OCI-LY3 (cell line): Measurements from ENCODE around the gene SKIDA1.

Source experiments
- H2AFZ ChIP-seq: fragments of 200-600, 300-600 bp; shearing (Covaris generic); 2 replicates; pipeline ENCODE4 v1.6.0; 2014; ENCODE audit warnings: antibody characterized with exemption, low read depth, low read length
- H3K27ac ChIP-seq: fragments of 200-600, 300-600 bp; sonication (generic); 2 replicates; pipeline ENCODE4 v1.5.1; 2014; ENCODE audit warnings: mild to moderate bottlenecking, low read length, moderate library complexity, mixed read lengths
- H3K27me3 ChIP-seq: fragments of 200-600, 300-600 bp; sonication (generic); 2 replicates; pipeline ENCODE4 v1.6.1; 2014; ENCODE audit warnings: low read depth, low read length, mixed read lengths
- H3K36me3 ChIP-seq: fragments of 200-600, 300-600 bp; sonication (generic); replicated peaks from 2 replicates; pipeline ENCODE3; 2014; ENCODE audit warnings: low read depth, low read length, mixed read lengths
- H3K4me1 ChIP-seq: fragments of 300-600, 200-600 bp; sonication (generic); 2 replicates; pipeline ENCODE4 v1.6.1; 2014; ENCODE audit warnings: low read length, mixed read lengths
- H3K4me2 ChIP-seq: fragments of 200-600, 300-600 bp; sonication (generic); 2 replicates; pipeline ENCODE4 v1.6.1; 2014; ENCODE audit warnings: low read length, mixed read lengths
- H3K4me3 ChIP-seq: fragments of 300-600, 200-600 bp; sonication (generic); 2 replicates; pipeline ENCODE4 v1.5.1; 2014; ENCODE audit warnings: antibody characterized with exemption, mild to moderate bottlenecking, low read length, moderate library complexity
- H3K79me2 ChIP-seq: fragments of 300-600, 200-600 bp; shearing (Covaris generic); 2 replicates; pipeline ENCODE4 v1.6.1; 2014; ENCODE audit warnings: mild to moderate bottlenecking, low read length, mixed read lengths
- H3K9ac ChIP-seq: fragments of 300-600, 200-600 bp; shearing (Covaris generic); 2 replicates; pipeline ENCODE4 v1.6.0; 2014; ENCODE audit warnings: mild to moderate bottlenecking, low read length, moderate library complexity
- H3K9me3 ChIP-seq: fragments of 200-600, 300-600 bp; shearing (Covaris generic); 2 replicates; pipeline ENCODE4 v1.6.1; 2014; ENCODE audit warnings: low read length, mixed read lengths; ENCODE audit not compliant: insufficient read depth
- H4K20me1 ChIP-seq: fragments of 200-600, 300-600 bp; sonication (generic); 2 replicates; pipeline ENCODE4 v1.6.1; 2016; ENCODE audit warnings: low read length, mixed read lengths; ENCODE audit not compliant: insufficient read depth
- EZH2phosphoT487 ChIP-seq: fragments of 200-600 bp; shearing (Covaris generic); IDR thresholded peaks from 2 replicates; pipeline ENCODE4 v1.6.1; 2018; ENCODE audit warnings: antibody characterized with exemption, mixed run types, low read depth
- TF ChIP-seq, protein P1 (sequence below): fragments of 200-600, 300-600 bp; sonication (generic); IDR thresholded peaks from 2 replicates; pipeline ENCODE4 v1.5.1; 2014; ENCODE audit warnings: antibody characterized with exemption, low read length, low read depth

Gene SKIDA1

DNA sequence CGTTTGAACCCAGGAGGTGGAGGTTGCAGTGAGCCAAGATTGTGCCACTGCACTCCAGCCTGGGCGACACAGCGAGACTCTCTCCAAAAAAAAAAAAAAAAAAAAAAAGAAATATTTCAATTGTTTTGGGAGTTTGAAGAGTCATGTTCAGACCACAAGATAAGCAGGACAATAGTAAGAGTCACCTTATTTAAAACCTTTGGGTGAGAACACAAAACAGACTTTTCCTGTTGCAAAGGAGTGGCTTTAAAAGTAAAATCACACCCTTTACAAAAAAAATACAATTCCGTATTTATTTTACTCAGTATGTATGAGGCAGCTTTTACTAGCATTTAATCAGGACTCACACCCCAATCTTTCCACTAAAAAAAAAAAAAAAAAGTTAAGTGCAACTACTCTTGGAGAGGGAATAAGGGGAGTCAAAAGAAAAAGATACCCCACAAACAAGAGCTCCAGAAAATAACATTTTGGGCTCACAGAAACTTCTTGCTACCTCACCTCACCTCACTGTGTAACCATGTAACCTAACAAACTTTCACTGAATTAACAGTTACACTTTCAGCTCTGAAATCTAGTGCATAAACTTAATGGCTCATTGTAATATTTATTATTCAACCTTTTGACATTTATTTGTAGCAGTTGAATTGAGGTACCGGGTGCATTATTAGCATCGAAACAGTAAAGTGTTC, 11.2 kb downstream of the SKIDA1 start:
- H3K27ac ChIP-seq = no peak overlapping the region
- H3K36me3 ChIP-seq = no peaks in the 10 kb centered on the region
- H3K27me3 ChIP-seq = peaks cover 32% of the 10 kb centered on the region
- H3K9me3 ChIP-seq = no peaks in the 10 kb centered on the region
- H3K4me3 ChIP-seq = no peak overlapping the region
- H3K79me2 ChIP-seq = no peaks in the 10 kb centered on the region
- H3K4me1 ChIP-seq = peaks cover 15% of the 10 kb centered on the region
- TF ChIP-seq, protein P1, sequence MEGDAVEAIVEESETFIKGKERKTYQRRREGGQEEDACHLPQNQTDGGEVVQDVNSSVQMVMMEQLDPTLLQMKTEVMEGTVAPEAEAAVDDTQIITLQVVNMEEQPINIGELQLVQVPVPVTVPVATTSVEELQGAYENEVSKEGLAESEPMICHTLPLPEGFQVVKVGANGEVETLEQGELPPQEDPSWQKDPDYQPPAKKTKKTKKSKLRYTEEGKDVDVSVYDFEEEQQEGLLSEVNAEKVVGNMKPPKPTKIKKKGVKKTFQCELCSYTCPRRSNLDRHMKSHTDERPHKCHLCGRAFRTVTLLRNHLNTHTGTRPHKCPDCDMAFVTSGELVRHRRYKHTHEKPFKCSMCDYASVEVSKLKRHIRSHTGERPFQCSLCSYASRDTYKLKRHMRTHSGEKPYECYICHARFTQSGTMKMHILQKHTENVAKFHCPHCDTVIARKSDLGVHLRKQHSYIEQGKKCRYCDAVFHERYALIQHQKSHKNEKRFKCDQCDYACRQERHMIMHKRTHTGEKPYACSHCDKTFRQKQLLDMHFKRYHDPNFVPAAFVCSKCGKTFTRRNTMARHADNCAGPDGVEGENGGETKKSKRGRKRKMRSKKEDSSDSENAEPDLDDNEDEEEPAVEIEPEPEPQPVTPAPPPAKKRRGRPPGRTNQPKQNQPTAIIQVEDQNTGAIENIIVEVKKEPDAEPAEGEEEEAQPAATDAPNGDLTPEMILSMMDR = no peak
- TF ChIP-seq EZH2phosphoT487 = no peak
- H2AFZ ChIP-seq = no peak overlapping the region
- H3K9ac ChIP-seq = no peak overlapping the region
- no peak overlapping the region for H3K4me2 ChIP-seq
- H4K20me1 ChIP-seq = no peaks in the 10 kb centered on the region

DNA sequence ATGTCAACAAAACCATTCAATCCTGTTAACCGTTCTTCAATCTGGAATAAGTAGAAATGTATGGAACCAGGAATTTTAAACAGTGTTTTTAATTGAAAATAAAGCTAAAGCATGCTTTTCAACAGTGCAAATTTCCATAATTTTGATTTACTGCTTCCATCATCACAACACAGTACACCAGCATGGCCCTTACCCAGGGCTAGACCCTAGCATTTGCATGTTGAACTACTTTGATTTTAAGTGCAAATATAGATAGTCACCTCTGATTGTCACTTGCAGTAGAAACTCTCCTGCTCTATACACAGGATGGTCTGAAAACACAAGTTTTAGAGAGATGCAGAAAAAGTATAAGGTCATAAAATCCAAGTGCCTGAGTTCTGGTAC, 12.1 kb downstream of the SKIDA1 start:
- Histone ChIP-seq H3K36me3 (no peaks in the 10 kb centered on the region), H4K20me1 (no peaks in the 10 kb centered on the region), H3K9me3 (no peaks in the 10 kb centered on the region), H3K79me2 (no peaks in the 10 kb centered on the region), H3K4me3 (no peak overlapping the region), H3K27ac (no peak overlapping the region), H3K27me3 (peaks cover 24% of the 10 kb centered on the region), H3K4me1 (peaks cover 6% of the 10 kb centered on the region; the same call in 1 of the 2 replicates), H2AFZ (no peak overlapping the region), H3K4me2 (no peak overlapping the region), H3K9ac (no peak overlapping the region)
- TF ChIP-seq, protein P1 = no peak
- TF ChIP-seq EZH2phosphoT487 = no peak

DNA sequence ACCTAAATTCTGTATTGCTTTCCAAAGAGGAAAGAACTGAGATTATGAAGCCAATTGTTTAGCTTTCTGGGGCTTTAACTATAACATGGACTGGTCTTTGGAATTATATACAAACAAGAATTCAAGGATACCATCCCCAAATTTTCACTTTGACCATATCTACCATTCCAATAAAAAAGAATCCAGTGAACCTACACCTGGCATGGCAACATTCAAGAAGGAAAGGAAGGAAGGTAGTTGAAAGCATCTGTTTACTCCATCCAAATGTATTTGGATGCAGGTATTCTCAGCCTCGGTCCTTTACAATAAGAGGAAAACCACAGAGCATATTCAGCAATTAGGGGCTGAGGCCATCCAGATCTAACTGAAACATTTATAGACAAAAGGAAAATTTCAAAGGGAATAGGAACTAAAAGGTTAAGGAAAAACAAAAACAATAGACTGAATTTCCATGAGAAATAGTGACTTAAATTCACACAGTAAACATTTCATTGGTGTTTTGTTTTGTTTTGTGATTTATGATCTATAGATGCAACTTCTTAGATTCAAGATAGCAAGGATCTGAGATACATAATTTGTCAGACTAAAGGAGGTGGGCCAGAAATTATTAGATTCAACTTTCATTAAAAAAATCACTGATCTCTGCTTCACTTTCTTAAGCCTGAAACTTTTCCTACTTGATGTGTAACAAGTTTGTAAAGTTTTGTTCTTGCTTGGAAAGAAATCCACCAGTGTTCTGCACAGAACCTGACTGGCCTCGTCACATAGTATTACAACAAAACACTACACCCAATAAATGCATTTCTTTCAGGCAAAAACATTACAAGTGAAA, 12.7 kb downstream of the SKIDA1 start:
- H2AFZ ChIP-seq = no peak overlapping the region
- no peak overlapping the region for H3K27ac ChIP-seq
- H3K27me3 ChIP-seq = peaks cover 24% of the 10 kb centered on the region
- no peaks in the 10 kb centered on the region for H3K36me3 ChIP-seq
- H3K79me2 ChIP-seq = no peaks in the 10 kb centered on the region
- no peak overlapping the region for H3K9ac ChIP-seq
- peaks cover under 1% of the 10 kb centered on the region; the same call in 1 of the 2 replicates for H3K4me1 ChIP-seq
- H3K9me3 ChIP-seq = no peaks in the 10 kb centered on the region
- no peak overlapping the region for H3K4me2 ChIP-seq
- no peak overlapping the region for H3K4me3 ChIP-seq
- H4K20me1 ChIP-seq = no peaks in the 10 kb centered on the region
- TF ChIP-seq, protein P1 = no peak
- TF ChIP-seq EZH2phosphoT487 = no peak

DNA sequence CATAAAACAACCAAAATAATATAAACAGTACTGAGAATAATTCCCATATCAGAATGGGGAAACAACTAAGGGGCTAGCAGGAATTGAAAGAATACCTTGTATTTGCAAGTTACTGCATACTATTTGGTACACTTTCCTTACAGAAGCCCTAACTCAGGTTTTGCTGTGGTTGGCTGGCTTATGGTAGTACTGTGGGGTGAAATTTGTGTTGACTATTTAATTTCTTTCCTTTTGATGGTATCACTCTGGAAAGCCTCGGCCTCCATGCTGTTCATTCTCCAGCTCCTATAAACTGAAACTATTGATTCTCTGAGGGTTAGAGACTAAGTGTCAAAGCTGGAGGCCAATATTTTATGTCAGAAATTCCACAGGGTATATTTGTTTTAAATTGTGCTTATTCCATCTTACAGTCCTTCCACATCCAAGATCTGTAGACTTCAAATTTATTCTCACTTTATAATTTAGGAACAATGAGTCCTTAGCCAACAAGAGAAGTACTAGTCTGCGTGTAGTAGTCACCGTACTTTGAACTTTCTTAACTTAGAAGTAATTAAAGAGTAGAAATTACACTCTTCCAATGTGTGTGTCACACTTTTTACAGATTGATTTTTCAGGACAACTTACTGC, 13.4 kb downstream of the SKIDA1 start:
- no peaks in the 10 kb centered on the region for H4K20me1 ChIP-seq
- H3K4me3 ChIP-seq = no peak overlapping the region

More for the DNA sequence above, 13.4 kb downstream of the SKIDA1 start:
- Histone ChIP-seq H3K4me2 (no peak overlapping the region), H3K9ac (no peak overlapping the region), H3K27me3 (peaks cover 24% of the 10 kb centered on the region), H3K79me2 (no peaks in the 10 kb centered on the region), H2AFZ (no peak overlapping the region), H3K9me3 (no peaks in the 10 kb centered on the region), H3K27ac (no peak overlapping the region), H3K36me3 (no peaks in the 10 kb centered on the region), H3K4me1 (no peaks in the 10 kb centered on the region)
- TF ChIP-seq, protein P1 = no peak
- no peak for TF ChIP-seq EZH2phosphoT487
